ENCODE results near the gene GREB1L.

The GREB1L gene

GRCh38 chr18:21393986-21394385, 152.0 kb downstream of the GREB1L start:
- peaks cover 75% of the 10 kb centered on the region for H3K27me3 ChIP-seq (ENCODE audit: control insufficient read depth, insufficient read depth, low read length)
- no peaks in the 10 kb centered on the region for H3K9me3 ChIP-seq (ENCODE audit: control insufficient read depth, insufficient read depth, low read depth, low read length)
- no peak overlapping the region for H3K9ac ChIP-seq (ENCODE audit: low read length)
- H3K27ac ChIP-seq (ENCODE audit: low read depth, low read length) = no peak overlapping the region
- H3K36me3 ChIP-seq (ENCODE audit: control insufficient read depth, insufficient read depth, low read length) = no peaks in the 10 kb centered on the region
- no peak overlapping the region for H3K4me3 ChIP-seq (ENCODE audit: low read depth, low read length)
- peaks cover 4% of the 10 kb centered on the region; the same call in 1 of the 2 replicates for H3K4me1 ChIP-seq (ENCODE audit: control insufficient read depth, insufficient read depth, low read length)

DNA sequence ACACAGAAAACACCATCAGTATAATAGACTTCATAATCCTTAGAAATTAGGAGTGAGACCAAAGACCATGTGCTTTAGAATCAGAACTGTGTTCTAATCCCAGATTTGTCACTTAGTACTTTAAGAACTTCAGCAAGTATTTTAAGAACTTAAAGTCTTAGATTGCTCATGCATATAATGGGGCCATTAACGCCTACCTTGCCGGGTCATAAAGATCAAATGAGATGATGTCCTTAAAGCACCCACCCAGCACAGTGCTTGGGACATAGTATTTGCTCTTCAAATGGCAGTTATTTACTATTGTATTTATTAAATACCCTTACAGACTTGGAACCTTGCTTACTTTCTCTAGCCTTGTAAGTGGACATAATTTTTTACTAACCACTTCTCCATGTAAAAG, 156.1 kb downstream of the GREB1L start:
- no peak overlapping the region for H3K9ac ChIP-seq (ENCODE audit: low read length)
- H3K9me3 ChIP-seq (ENCODE audit: control insufficient read depth, insufficient read depth, low read depth, low read length) = no peaks in the 10 kb centered on the region
- no peak overlapping the region for H3K27ac ChIP-seq (ENCODE audit: low read depth, low read length)
- no peaks in the 10 kb centered on the region; the same call in 1 of the 2 replicates for H3K4me1 ChIP-seq (ENCODE audit: control insufficient read depth, insufficient read depth, low read length)
- no peaks in the 10 kb centered on the region for H3K36me3 ChIP-seq (ENCODE audit: control insufficient read depth, insufficient read depth, low read length)
- peaks cover 70% of the 10 kb centered on the region for H3K27me3 ChIP-seq (ENCODE audit: control insufficient read depth, insufficient read depth, low read length)
- no peak overlapping the region for H3K4me3 ChIP-seq (ENCODE audit: low read depth, low read length)

DNA sequence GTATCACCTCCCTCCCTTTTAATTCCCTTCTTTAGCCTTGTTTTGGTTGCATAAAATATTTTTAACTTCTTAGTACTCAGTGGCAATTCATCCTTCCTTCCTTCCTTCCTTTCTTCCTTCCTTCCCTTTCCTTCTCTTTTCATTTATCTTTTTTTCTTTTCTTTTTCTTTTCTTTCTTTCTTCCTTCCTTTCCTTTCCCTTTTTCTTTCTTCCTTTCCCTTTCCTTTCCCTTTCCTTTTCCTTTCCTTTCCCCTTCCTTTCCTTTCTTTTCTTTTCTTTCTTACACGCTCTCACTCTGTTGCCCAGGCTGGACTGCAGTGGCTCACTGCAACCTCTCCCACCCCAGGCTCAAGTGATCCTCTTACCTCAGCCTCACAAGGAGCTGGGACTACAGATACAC, 160.2 kb downstream of the GREB1L start:
- H3K4me3 ChIP-seq (ENCODE audit: low read depth, low read length) = no peak overlapping the region
- H3K27me3 ChIP-seq (ENCODE audit: control insufficient read depth, insufficient read depth, low read length) = peaks cover 68% of the 10 kb centered on the region
- no peaks in the 10 kb centered on the region; the same call in 1 of the 2 replicates for H3K36me3 ChIP-seq (ENCODE audit: control insufficient read depth, insufficient read depth, low read length)
- no peak overlapping the region for H3K27ac ChIP-seq (ENCODE audit: low read depth, low read length)
- H3K4me1 ChIP-seq (ENCODE audit: control insufficient read depth, insufficient read depth, low read length) = no peaks in the 10 kb centered on the region; the same call in 1 of the 2 replicates
- no peak overlapping the region for H3K9ac ChIP-seq (ENCODE audit: low read length)
- no peaks in the 10 kb centered on the region for H3K9me3 ChIP-seq (ENCODE audit: control insufficient read depth, insufficient read depth, low read depth, low read length)

- Histone ChIP-seq H3K27me3 (ENCODE audit: control insufficient read depth, insufficient read depth, low read length) (peaks cover 48% of the 10 kb centered on the region), H3K4me1 (ENCODE audit: control insufficient read depth, insufficient read depth, low read length) (no peaks in the 10 kb centered on the region), H3K9ac (ENCODE audit: low read length) (no peak overlapping the region), H3K36me3 (ENCODE audit: control insufficient read depth, insufficient read depth, low read length) (no peaks in the 10 kb centered on the region; the same call in 1 of the 2 replicates), H3K9me3 (ENCODE audit: control insufficient read depth, insufficient read depth, low read depth, low read length) (no peaks in the 10 kb centered on the region), H3K27ac (ENCODE audit: low read depth, low read length) (no peak overlapping the region), H3K4me3 (ENCODE audit: low read depth, low read length) (no peak overlapping the region)
Observed at GRCh38 chr18:21404426-21404825, 162.4 kb downstream of the GREB1L start.

DNA sequence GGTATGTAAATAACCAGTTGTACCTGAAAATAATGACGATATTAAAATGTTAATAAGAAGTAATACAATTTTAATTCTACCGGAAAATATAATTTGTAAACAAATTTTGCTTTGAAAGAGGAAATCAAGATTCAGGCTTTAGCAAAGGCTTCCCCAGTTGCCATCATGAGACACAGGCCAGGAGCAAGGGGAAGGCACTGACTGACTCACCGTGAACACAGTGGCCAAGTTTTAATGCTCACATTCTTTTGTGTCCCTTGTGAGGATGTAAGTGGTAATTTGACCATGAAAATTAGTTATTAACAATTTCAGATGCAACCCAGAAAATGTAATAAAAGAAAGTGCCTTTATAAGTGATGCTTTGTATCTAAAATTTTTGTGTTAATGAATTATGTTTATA, 164.1 kb downstream of the GREB1L start:
- no peak overlapping the region for H3K4me3 ChIP-seq (ENCODE audit: low read depth, low read length)
- no peaks in the 10 kb centered on the region for H3K4me1 ChIP-seq (ENCODE audit: control insufficient read depth, insufficient read depth, low read length)
- H3K36me3 ChIP-seq (ENCODE audit: control insufficient read depth, insufficient read depth, low read length) = no peaks in the 10 kb centered on the region; the same call in 1 of the 2 replicates
- peaks cover 31% of the 10 kb centered on the region for H3K27me3 ChIP-seq (ENCODE audit: control insufficient read depth, insufficient read depth, low read length)
- no peak overlapping the region for H3K9ac ChIP-seq (ENCODE audit: low read length)
- no peaks in the 10 kb centered on the region for H3K9me3 ChIP-seq (ENCODE audit: control insufficient read depth, insufficient read depth, low read depth, low read length)
- H3K27ac ChIP-seq (ENCODE audit: low read depth, low read length) = no peak overlapping the region

DNA sequence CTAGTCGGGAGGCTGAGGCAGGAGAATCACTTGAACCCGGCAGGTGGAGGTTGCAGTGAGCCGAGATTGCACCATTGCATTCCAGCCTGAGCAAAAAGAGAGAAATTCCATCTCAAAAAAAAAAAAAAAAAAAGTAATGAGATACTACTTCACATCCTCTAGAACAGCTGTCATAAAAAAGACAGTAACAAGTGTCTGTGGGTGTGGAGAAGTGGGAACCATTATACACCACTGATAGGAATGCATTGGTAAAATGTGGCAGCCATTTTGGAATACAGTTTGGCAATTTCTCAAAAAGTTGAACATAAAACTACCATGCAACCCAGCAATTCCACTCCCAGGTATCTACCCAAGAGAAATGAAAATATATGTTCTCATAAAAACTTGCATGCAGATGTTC, 166.6 kb downstream of the GREB1L start:
- Histone ChIP-seq H3K36me3 (ENCODE audit: control insufficient read depth, insufficient read depth, low read length) (no peaks in the 10 kb centered on the region; the same call in 1 of the 2 replicates), H3K4me1 (ENCODE audit: control insufficient read depth, insufficient read depth, low read length) (no peaks in the 10 kb centered on the region), H3K27me3 (ENCODE audit: control insufficient read depth, insufficient read depth, low read length) (peaks cover 14% of the 10 kb centered on the region), H3K9ac (ENCODE audit: low read length) (no peak overlapping the region), H3K27ac (ENCODE audit: low read depth, low read length) (no peak overlapping the region), H3K9me3 (ENCODE audit: control insufficient read depth, insufficient read depth, low read depth, low read length) (no peaks in the 10 kb centered on the region), H3K4me3 (ENCODE audit: low read depth, low read length) (no peak overlapping the region)

GRCh38 chr18:21433436-21433835, 191.4 kb downstream of the GREB1L start:
- no peak overlapping the region for H3K4me3 ChIP-seq (ENCODE audit: low read depth, low read length)
- H3K4me1 ChIP-seq (ENCODE audit: control insufficient read depth, insufficient read depth, low read length) = no peaks in the 10 kb centered on the region
- no peak overlapping the region for H3K9ac ChIP-seq (ENCODE audit: low read length)
- peaks cover 15% of the 10 kb centered on the region for H3K27me3 ChIP-seq (ENCODE audit: control insufficient read depth, insufficient read depth, low read length)
- no peaks in the 10 kb centered on the region for H3K9me3 ChIP-seq (ENCODE audit: control insufficient read depth, insufficient read depth, low read depth, low read length)
- H3K36me3 ChIP-seq (ENCODE audit: control insufficient read depth, insufficient read depth, low read length) = no peaks in the 10 kb centered on the region
- no peak overlapping the region for H3K27ac ChIP-seq (ENCODE audit: low read depth, low read length)

- Histone ChIP-seq H3K27ac (ENCODE audit: low read depth, low read length) (no peak overlapping the region), H3K36me3 (ENCODE audit: control insufficient read depth, insufficient read depth, low read length) (no peaks in the 10 kb centered on the region), H3K9ac (ENCODE audit: low read length) (no peak overlapping the region), H3K27me3 (ENCODE audit: control insufficient read depth, insufficient read depth, low read length) (peaks cover 24% of the 10 kb centered on the region), H3K9me3 (ENCODE audit: control insufficient read depth, insufficient read depth, low read depth, low read length) (no peaks in the 10 kb centered on the region), H3K4me3 (ENCODE audit: low read depth, low read length) (no peak overlapping the region), H3K4me1 (ENCODE audit: control insufficient read depth, insufficient read depth, low read length) (no peaks in the 10 kb centered on the region)
Observed at GRCh38 chr18:21439431-21439846, 197.4 kb downstream of the GREB1L start.

- Histone ChIP-seq H3K9ac (ENCODE audit: low read length) (no peak overlapping the region), H3K4me1 (ENCODE audit: control insufficient read depth, insufficient read depth, low read length) (0 out of 2 replicates have a peak, but pooled peaks cover 5% of the 10 kb centered on the region), H3K27me3 (ENCODE audit: control insufficient read depth, insufficient read depth, low read length) (peaks cover 8% of the 10 kb centered on the region), H3K4me3 (ENCODE audit: low read depth, low read length) (no peak overlapping the region), H3K9me3 (ENCODE audit: control insufficient read depth, insufficient read depth, low read depth, low read length) (no peaks in the 10 kb centered on the region), H3K36me3 (ENCODE audit: control insufficient read depth, insufficient read depth, low read length) (no peaks in the 10 kb centered on the region), H3K27ac (ENCODE audit: low read depth, low read length) (no peak overlapping the region)
Observed at GRCh38 chr18:21441670-21442069, 199.6 kb downstream of the GREB1L start.

GRCh38 chr18:21443776-21444464, 201.9 kb downstream of the GREB1L start:
- H3K4me3 ChIP-seq (ENCODE audit: low read depth, low read length) = no peak overlapping the region
- no peak overlapping the region for H3K27ac ChIP-seq (ENCODE audit: low read depth, low read length)
- H3K9ac ChIP-seq (ENCODE audit: low read length) = no peak overlapping the region

DNA sequence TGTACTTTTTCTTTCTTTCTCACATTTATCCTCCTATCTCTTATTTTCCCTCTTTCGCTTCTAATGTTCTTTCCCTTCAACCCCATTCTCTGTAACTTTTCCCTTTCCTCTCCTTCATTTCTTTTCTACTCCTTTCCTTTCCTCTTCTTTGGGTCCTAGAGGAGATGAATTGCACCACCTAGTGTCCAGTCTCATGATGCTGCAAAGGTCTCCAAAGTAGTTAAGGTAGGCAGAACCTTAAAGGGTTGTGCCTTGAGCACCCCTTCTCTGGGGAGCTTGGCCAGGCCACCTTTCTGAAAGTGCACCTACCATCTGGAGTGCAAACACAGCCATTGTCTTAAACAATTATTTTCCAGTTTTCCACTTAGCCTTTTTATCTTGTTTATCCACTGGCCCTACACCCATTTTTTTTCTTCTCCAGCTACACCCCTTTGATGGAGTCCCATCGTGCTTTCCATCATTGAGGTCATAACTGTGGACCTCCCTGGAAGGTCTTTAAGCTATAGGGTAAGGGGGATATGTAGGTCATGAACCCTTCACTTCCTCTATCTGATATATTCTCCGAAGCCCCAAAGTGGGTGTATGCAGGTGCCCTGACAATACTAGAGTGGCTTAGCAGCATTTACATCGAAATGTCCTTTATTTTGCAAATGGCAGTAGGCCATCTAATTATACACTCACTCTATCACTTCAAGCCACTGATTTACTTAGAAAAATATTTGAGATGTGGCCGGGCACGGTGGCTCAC, 202.6 kb downstream of the GREB1L start:
- H3K27me3 ChIP-seq (ENCODE audit: control insufficient read depth, insufficient read depth, low read length) = peaks cover 4% of the 10 kb centered on the region
- no peaks in the 10 kb centered on the region for H3K36me3 ChIP-seq (ENCODE audit: control insufficient read depth, insufficient read depth, low read length)
- 0 out of 2 replicates have a peak, but pooled peaks cover 5% of the 10 kb centered on the region for H3K4me1 ChIP-seq (ENCODE audit: control insufficient read depth, insufficient read depth, low read length)
- no peaks in the 10 kb centered on the region for H3K9me3 ChIP-seq (ENCODE audit: control insufficient read depth, insufficient read depth, low read depth, low read length)
- H3K4me3 ChIP-seq (ENCODE audit: low read depth, low read length) = no peak overlapping the region
- H3K27ac ChIP-seq (ENCODE audit: low read depth, low read length) = no peak overlapping the region
- H3K9ac ChIP-seq (ENCODE audit: low read length) = no peak overlapping the region

More at GRCh38 chr18:21443776-21444464, 201.9 kb downstream of the GREB1L start:
- Histone ChIP-seq H3K9me3 (ENCODE audit: control insufficient read depth, insufficient read depth, low read depth, low read length) (no peaks in the 10 kb centered on the region), H3K36me3 (ENCODE audit: control insufficient read depth, insufficient read depth, low read length) (no peaks in the 10 kb centered on the region), H3K4me1 (ENCODE audit: control insufficient read depth, insufficient read depth, low read length) (0 out of 2 replicates have a peak, but pooled peaks cover 5% of the 10 kb centered on the region), H3K27me3 (ENCODE audit: control insufficient read depth, insufficient read depth, low read length) (peaks cover 8% of the 10 kb centered on the region)

Measured in HUES6 (cell line).